Retinal pigment epithelial cell (primary cell): ENCODE data around the gene SEC61A1.

Experiments used
- DNase-seq: peaks from one replicate; pipeline ENCODE4 v3.0.0-alpha.2; 2010; ENCODE audit warnings: low read depth
- H3K4me3 ChIP-seq: 2 replicates; pipeline ENCODE4 v1.5.1; 2011; ENCODE audit warnings: mild to moderate bottlenecking, low read length, control low read depth, moderate library complexity
- TF ChIP-seq, protein P1 (sequence below): conservative IDR thresholded peaks from 2 replicates; pipeline ENCODE4 v1.5.1; 2011; ENCODE audit warnings: low read depth, low read length, control low read depth, inconsistent platforms

SEC61A1 gene

DNA sequence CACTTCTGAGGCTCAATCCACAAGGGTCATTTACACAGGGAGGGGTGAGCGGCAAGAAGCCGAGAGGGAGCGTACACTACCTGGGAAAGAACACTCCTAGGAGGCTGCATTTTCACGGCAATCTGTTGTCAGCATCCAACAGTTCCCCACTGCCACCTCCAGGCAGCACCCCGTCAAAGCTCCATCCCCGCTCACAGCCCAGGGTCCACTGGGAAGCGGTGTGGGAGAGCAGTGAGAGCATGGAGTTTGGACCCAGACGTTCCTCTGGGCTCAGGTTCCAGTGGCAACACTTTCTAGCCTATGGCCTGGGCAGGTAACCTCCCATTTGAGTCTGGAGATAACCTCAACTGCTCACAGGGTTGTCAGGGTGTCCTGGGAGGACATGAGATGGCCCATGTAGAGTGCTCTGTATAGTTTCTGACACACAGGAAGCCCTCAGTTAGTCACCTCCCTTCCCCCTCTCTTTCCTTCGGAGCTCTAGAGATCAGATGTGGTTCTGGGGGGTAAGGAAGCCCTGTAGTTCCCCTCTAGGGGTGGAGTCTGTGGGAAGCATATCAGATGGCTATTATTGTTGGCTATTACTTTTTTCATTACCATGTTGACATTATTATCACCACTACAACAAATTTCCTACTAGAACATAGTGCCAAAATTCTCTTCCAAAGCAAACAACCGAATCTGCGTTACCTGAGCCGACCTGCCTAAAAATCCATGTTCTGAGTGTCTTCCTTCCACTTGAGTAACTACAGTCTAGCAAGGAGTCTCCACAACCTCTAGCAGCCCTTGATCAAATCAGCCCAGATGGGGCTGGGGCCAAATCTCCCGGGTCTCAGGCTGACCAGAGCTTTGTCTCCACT lies 42.3 kb downstream of the SEC61A1 start:
- no peak for DNase-seq
- TF ChIP-seq, protein P1, sequence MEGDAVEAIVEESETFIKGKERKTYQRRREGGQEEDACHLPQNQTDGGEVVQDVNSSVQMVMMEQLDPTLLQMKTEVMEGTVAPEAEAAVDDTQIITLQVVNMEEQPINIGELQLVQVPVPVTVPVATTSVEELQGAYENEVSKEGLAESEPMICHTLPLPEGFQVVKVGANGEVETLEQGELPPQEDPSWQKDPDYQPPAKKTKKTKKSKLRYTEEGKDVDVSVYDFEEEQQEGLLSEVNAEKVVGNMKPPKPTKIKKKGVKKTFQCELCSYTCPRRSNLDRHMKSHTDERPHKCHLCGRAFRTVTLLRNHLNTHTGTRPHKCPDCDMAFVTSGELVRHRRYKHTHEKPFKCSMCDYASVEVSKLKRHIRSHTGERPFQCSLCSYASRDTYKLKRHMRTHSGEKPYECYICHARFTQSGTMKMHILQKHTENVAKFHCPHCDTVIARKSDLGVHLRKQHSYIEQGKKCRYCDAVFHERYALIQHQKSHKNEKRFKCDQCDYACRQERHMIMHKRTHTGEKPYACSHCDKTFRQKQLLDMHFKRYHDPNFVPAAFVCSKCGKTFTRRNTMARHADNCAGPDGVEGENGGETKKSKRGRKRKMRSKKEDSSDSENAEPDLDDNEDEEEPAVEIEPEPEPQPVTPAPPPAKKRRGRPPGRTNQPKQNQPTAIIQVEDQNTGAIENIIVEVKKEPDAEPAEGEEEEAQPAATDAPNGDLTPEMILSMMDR = no peak
- H3K4me3 ChIP-seq = no peak overlapping the region

DNA sequence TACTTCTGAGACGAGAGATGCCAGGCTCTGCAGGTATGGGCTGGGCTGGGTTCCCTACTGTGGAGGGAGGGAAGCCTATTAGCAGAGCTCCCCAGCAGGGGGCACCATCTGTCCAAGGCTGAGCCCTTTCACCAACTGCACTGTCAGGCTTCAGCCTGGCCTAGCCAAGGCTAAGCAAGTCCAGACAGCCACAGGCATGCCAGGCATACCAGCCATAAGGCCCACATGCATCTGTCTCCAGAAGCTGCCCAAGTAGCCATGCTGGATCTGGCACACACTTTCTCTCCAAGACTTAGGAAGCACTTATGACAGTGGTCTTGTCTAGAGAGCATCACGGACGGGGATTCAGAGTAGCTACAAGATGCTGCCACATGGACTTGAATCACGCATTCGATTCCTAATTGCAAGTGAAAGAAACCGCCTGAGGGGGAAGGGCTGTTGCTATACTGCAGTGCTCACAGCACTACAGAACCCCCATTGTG lies 43.0 kb downstream of the SEC61A1 start:
- TF ChIP-seq, protein P1 = peak; percentile 95
- DNase-seq = peak; percentile 64

DNA sequence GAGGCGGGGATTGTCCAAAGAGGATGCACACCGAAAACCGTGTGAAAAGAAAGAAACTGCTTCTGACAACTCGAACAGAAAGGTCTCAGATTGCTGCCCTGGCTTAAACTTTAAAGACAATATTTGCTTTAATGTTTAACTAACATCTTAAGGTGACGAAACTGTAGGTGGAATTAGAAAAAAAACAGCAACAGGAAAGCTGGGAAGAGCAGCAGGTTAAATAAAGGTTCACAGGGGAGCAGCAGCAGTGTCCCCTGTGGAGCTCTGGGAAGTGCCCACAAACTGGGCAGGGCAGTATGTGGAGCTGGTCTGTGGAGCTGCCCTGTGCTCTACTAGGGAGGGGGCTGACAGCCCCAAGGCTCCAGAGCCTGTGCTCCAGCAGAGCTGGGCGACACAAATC lies 46.0 kb downstream of the SEC61A1 start:
- DNase-seq = no peak
- TF ChIP-seq, protein P1 = no peak
- no peak overlapping the region for H3K4me3 ChIP-seq

More for the DNA sequence above, 43.0 kb downstream of the SEC61A1 start:
- H3K4me3 ChIP-seq = no peak overlapping the region

DNA sequence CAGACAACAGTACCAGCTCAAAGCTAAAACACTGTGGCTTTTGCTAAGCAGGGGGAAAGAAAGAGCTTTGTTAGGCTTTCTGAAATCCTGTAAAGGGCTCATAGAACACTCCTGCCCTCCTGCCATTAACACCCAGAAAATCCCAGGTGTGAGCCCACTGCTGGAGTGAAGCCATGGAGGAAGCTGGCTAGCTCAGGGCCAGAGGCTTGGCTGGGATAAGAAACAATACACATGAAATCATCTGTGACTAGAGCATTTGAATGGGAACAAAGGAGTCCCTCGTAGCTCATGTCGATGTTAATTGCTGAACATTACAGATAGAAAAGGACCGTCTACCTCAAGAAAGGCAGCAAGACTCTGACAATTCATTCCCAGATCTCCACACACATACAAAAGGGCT lies 47.9 kb downstream of the SEC61A1 start:
- no peak overlapping the region for H3K4me3 ChIP-seq
- TF ChIP-seq, protein P1 = no peak
- DNase-seq = no peak

DNA sequence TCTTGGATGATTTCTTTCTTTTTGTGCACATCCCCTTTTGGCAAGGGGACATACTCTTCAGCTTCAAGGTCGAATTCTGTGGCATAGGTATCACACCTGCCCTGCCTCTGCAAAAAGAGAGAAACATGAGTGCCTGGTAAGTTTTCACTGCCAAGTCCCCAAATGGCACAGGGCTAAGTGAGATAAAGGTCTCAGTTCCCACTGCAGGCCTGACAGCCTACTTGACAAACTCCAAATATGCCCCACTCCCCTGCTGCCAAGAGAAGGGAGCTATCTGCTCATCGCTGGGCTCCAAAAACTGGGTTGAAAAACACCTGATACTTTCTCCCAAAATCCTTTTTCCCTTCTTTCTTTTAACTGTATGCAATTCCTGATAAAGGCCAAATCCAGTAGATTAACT lies 48.4 kb downstream of the SEC61A1 start:
- TF ChIP-seq, protein P1 = no peak
- no peak for DNase-seq
- H3K4me3 ChIP-seq = no peak overlapping the region

DNA sequence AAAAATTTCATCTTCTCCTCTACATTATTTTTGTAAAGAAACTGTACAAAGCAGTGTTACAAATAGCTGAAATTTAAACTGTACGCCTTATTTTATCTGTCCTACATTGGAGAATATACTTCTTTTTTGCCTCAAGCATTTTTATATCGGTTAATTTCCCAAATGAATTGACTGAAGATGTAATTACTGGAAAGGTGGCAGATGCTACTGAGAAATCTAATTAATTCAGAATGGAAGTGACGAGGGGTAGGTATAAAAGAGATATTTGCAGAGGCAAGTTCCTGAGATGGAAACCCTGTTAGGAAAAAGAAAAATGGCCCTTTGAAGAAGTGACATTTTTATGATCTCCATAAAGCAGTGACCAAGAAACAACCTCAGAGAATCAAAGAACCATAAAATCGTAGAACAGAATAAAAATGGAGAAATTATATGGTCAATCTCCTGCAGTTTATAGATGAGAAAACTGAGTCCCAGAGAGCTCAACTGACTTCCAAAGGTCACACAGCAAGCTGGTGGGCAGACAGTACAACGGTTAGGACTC lies 51.0 kb downstream of the SEC61A1 start:
- DNase-seq = no peak
- no peak overlapping the region for H3K4me3 ChIP-seq
- TF ChIP-seq, protein P1 = no peak

DNA sequence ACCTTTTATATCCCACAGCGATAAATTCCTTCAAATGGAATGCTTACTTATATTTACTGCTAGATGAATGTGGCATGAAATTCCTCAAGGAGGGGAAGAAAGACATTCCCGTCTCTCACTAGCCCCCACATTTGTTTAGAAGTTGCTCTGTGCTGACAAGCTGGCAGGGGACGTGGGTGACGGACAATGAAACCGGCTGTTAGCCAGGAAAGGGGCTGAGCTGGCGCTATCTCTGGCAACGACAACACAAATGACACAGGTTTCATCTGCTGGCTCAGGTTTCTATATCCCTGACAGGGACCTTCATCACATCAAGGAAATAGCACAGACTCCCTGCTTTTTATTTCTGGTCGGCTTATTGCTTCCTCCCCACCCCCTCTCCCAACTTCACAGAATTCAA lies 55.6 kb downstream of the SEC61A1 start:
- DNase-seq = no peak
- TF ChIP-seq, protein P1 = no peak
- no peak overlapping the region for H3K4me3 ChIP-seq
